COR-L47 (cell line): ENCODE measurements around the gene ADARB2.
A peak's percentile ranks its signal among the peaks of the same experiment; 100 is the strongest.
"Not testable (repeated sequence)": the region's sequence is repeated elsewhere in the genome, so short reads cannot be mapped to it uniquely, and the experiment has no call there.

Experiments
- DNase-seq: peaks from one replicate; lab custom pipeline; 2025; lab: John Stamatoyannopoulos, UW

The ADARB2 gene

GRCh38 chr10:1425879-1426278 is 311.4 kb downstream of the ADARB2 start:
- DNase-seq, result no peak

DNA sequence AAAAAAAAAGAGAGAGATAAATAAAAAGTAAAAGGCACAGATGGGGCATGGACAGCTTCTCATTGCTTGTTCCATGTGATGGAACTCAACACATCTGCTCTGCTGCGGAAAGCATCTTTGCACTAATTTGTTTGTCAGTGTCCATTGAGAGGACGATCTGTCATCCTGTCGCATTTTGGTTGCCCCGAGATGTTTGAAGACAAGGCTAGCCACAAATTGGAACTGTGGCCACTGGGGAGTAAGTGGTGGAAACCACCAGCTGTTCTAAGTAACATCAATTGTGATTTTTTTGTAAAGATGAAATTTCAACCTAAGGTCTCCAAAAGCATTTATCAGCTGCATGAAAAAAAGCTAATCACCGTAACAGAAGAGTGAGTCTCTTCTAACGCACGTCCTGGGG is 312.7 kb downstream of the ADARB2 start:
- no peak for DNase-seq

DNA sequence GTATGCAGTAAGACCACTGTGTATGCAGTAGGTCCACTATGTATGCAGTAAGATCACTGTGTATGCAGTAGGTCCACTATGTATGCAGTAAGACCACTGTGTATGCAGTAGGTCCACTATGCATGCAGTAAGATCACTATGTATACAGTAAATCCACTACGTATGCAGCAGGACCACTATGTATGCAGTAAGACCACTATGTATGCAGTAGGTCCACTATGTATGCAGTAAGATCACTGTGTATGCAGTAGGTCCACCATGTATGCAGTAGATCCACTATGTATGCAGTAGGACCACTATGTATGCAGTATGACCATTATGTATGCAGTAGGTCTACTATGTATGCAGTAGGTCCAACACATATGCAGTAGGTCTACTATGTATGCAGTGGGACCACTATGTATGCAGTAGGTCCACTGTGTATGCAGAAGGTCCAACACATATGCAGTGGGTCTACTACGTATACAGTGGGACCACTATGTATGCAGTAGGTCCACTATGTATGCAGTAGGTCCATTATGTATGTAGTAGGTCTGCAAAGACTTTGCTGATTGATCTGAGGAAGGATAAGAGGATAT is 313.6 kb downstream of the ADARB2 start:
- DNase-seq, result no peak

GRCh38 chr10:1422275-1422674 is 315.1 kb downstream of the ADARB2 start:
- DNase-seq, result no peak

GRCh38 chr10:1420661-1421362 is 316.5 kb downstream of the ADARB2 start:
- peak; percentile 54 for DNase-seq

- no peak for DNase-seq
Observed at GRCh38 chr10:1419796-1420610, 317.3 kb downstream of the ADARB2 start.

- no peak for DNase-seq
Observed at GRCh38 chr10:1418031-1418550, 319.2 kb downstream of the ADARB2 start.

- no peak for DNase-seq
Observed at GRCh38 chr10:1417574-1417973, 319.8 kb downstream of the ADARB2 start.

- DNase-seq, result no peak
Observed at GRCh38 chr10:1416456-1417037, 320.8 kb downstream of the ADARB2 start.

DNA sequence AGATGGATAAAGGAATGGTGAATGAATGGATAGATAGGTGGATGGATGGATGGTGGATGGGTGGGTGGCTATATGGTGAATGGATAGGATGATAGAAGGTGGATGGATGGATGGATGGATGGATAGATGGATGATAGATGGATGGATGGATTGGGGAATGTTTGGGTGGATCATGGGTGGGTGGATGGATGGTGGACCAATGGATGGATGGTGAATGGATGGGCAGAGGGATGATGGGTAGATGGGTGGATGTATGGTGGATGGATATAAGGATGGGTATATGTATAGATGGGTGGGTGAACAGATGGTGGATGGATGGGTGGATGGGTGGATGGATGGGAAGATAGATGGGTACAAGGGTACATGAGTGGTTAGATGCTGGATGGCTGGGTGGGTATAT is 322.4 kb downstream of the ADARB2 start:
- no peak for DNase-seq

- not testable (repeated sequence) for DNase-seq
Observed at GRCh38 chr10:1414346-1414745, 323.0 kb downstream of the ADARB2 start.

DNA sequence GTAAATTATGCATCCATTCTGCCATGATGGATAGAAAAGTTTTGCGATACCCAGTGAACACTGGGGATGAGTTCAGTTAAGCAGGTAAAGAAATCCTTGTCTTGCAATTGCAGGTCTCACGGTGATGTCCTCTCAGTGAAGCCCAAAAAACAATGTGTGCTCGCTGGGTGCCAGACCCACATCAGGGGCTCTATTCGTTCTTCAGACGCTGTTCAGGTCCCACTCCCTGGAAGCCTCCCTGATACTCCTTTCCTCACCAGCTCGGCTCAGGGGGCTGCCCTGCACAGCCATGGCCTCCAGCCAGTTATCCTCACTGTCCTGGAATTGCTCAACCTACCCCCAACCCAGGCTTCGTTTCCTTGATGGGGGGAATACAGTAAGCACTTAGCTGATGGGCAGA is 323.5 kb downstream of the ADARB2 start:
- DNase-seq, result no peak

DNA sequence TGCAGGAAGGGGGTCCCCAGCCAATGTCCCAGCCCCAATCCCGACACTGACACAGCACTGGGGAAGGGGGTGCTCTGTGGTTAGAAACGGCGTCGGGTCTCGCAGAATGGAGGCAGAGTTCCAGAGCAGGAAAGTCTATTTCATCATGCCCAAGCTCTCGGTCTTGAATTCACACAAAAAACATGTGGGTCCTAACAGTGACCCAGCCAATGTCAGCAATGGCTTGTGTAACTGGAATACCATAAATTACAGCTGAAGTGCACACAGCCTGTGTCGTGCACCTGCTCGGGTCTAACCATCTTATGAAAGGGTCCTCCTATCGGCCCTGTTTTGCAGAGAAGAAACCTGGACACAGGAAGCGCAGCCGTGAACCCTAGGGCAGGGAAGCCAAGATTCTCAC is 324.1 kb downstream of the ADARB2 start:
- no peak for DNase-seq

GRCh38 chr10:1412531-1413189 is 324.7 kb downstream of the ADARB2 start:
- peak; percentile 42 for DNase-seq

GRCh38 chr10:1411956-1412355 is 325.4 kb downstream of the ADARB2 start:
- no peak for DNase-seq

DNA sequence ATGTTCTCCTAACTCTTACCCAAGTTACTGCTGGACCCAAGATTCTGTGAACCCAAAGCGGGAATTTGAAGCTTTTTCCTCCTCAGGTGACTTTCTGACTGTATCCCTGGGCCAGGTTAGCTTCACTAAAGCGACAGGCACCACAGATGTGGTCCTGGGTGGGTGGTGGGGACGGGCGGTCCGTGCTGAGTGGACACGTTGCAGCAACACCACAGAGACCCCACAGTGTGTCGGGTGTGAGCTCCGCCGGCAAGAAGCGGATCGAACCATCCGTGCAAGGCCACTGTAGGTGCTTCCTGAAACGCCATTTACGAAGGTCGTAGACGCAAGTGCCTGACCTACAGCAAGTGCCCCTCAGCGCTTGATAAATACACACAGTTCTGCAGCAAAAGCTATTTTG is 325.9 kb downstream of the ADARB2 start:
- no peak for DNase-seq

GRCh38 chr10:1410469-1411395 is 326.6 kb downstream of the ADARB2 start:
- no peak for DNase-seq

- DNase-seq, result no peak
Observed at GRCh38 chr10:1410032-1410431, 327.3 kb downstream of the ADARB2 start.

GRCh38 chr10:1409392-1409791 is 327.9 kb downstream of the ADARB2 start:
- DNase-seq, result no peak

DNA sequence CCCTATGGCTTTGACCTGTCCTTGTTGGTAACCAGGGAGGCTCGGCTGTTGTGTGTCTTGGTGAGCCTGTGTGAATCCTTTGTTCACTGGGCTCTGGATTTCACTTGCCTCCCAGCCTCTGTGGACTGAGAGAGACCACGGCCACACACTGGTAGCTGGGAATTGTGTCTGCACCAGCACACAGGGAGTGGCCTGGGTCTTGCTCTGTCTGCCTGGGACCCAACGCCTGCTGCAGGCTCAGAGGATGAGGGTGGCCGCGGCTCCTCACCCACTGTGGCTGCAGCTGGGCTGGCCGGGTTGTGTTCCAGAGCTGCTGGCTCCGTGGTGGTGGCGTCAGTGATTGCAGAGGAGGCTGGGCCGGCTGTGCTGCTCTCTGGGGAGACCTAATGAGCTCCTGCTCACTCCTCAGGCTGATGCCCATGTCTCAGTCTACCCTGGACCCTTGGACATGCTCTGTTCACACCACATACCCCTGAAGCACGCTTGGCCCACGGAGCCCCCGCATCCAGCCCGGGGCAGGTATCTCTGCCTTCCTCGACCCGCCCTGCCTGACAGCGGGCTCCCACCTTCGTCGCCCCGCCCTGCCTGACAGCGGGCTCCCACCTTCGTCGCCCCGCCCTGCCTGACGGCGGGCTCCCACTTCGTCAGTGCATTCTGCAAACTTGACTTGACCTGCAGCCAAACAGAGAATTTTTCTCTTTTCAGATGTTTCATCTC is 328.5 kb downstream of the ADARB2 start:
- DNase-seq, result no peak
